GM21423 (cell line): ENCODE results near the gene KTN1.

Experiments
- ATAC-seq: cut with Tn5 transposase; IDR thresholded peaks from one replicate; pipeline ENCODE4 v1.9.1; 2021; ENCODE audit warnings: mild to moderate bottlenecking, moderate library complexity; ENCODE audit not compliant: unreplicated experiment

KTN1 gene

DNA sequence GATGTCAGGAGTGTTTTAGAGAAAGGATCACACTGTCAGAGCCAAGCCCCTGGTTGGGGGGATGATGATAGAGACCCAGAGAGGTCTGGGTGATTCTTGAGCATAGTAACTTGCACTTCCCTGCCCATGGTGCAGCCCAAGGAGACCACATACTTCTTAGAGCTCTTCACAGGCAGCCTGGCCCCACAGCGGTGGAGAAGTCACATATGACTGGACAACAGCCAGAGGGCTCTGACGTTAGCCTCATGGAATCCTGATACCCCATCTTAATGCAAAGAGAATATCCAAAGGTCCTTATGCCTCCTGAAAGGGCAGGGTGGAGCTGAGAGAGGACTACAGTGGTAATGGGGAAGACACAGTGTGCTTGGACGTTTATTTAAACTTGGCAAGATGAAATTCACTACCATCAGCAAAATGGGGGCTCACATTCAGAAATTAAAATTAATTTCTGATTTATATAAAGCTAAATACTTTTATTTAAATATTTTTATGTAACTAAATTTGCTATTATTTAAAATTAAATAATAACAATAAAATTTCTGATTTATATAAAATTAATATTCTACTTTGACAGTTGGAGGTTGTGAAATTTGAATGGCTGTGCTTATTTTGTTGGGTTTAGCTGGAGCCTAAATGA is 131.3 kb downstream of the KTN1 start:
- ATAC-seq = no peak

DNA sequence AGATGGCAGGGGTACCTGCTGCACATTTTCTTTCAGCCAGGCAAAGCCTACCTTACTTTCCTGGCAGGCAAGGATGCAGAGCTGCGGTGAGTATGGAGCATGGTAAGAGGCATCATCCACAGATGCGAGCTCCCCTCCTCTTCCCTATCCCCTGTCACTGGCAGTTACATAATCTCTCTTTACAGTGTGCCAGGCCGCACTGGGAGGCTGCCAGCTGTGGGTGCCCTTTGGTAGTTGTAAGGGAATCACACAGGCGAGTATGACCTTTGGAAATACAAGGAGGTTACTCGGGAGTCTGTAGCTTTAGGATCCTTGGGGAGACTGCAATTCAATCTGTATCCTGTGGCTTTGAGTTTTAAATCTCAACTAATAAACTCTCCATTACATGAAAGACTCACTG is 132.5 kb downstream of the KTN1 start:
- ATAC-seq = no peak

DNA sequence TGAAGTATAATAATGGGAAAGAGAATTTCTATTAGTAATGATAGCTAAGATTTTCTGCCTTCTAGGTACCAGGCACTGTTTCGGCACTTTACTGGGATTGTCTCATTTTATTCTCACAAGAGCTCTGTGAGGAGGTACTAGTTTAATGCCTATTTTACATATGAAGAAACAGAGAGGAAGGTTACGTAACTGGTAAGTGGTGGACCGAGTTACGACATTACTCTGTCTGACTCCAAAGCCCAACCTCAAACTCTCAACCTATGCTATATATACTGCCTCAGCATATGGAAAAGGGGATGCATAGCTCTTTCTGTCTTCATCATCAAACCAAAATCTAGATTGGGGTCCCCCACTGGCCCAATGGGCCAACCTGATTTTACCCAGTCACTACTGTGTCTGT is 133.5 kb downstream of the KTN1 start:
- no peak for ATAC-seq

DNA sequence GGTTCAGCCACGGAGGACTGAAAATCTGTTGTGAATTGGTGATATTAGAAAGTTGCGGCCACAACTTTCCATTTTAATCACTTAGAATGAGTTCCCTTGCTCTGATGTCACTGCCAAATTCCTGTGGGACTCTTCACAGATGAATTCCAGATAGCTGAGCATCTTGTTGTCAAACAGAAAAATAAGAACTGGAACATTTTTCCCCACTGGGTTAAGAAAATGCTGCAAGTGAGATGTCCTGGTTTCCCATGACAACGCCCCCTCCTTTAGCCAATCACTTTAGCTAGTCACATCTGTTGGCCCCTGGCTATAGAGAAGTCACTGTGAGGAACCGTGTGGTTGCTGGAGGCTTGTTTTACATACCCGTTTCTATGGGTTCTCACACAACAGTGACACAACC is 135.9 kb downstream of the KTN1 start:
- no peak for ATAC-seq

DNA sequence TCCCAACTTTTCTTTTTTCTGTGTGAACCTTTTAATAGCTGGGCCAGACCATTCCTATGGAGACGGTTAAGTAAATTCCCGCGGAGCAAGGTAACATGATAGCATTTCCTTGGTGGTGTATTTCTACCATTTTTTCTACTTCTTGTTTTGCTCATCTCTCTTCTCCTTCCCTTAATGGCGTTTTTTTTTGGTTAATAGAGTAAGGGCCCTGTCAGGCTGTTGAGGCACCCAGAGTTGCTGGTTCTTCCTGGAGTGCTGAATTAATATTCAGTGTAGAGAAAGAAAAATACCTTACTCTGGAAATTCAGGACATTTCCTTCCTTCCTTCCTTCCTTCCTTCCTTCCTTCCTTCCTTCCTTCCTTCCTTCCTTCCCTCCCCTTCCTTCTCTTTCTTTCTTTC is 137.6 kb downstream of the KTN1 start:
- no peak for ATAC-seq

DNA sequence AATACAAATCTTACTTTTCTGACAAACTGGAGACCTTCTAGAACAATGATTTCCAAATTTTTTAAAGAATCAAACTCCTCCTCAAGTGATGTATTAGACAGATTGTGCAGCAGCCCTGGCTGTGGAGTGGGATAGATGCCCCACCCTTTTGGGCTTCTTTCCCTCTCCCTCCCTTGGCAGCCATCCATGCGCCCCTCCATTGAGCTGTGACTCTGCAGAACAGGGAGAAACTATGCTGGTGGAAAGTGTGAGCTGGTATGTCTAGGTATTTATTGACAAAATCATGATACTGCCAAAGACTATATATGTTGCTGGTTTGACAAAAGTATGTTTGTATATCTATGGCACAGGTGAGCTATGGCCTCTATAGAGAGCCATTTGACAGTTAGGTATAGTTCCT is 138.5 kb downstream of the KTN1 start:
- no peak for ATAC-seq

DNA sequence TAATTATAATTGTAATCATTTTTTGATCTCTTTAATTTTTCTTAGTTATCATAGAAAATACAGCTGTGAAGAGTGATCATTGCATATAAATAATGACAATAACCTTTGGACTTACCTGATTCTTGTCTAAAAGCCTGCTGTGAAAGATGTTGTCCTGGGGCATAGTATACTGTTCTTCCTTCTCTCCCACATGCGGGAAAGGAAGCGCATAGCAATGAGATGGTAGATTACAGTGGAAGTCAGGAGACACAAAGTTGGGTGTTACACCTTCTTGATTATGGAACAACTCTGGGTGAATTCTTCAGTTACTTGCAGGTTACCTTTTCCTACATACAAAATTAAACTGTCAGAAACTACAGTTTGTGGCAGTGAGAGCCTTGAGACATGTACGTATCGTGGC is 140.8 kb downstream of the KTN1 start:
- ATAC-seq = no peak

DNA sequence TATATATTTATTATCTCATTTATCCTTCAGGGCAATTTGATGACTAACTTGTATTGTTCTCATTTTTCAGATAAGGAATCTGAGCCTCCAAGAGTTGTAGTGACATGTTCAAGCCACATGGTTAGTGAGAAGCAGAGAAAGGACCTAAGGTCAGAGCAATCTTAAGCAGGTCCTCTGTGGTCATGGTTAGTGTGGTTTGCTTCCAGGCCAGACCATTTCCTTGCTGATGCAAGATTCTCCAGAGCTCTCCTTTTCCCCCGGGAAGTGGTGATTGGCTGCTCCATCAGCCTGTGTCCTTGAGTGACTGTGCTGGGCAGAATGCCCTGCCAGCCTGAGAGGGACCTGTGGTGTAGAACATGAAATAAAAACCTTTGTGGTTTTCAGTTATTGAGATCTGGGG is 141.3 kb downstream of the KTN1 start:
- ATAC-seq = no peak

DNA sequence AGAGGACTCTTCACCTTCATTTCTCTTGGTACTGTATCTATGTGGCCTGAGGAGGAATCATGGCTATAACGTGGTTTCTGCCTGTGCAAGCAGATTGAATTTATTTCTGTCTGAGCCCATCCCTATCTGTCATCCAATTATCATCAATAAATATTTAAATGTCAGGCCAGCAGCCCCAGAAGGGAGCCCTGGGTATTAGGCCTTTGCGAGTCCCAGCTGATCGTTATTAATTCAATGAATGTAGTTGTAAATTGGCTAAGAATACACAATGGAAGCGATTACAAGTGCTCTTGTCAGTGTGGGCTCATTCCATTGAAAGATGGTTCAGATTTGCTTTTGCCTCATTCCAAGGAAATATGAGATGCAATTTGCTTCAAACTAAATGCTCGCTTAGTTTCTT is 142.0 kb downstream of the KTN1 start:
- ATAC-seq = no peak

DNA sequence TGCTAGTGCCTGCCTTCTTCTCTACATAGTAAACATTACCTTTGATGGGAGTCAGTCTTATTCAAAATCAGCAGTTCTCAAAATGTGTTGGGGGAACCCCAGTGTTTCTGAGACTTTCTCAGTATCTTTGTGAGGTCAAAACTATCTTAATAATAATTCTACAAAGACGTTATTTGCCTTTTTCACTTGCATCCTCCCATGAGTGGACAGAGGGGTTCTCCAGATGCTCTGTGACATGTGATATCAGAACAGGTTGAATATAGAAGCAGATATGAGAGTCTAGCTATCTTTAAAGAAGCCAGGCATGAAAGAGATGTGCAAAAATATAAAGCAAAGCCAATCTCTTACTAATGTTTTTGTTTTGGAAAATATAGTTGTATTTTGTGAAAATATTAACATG is 144.7 kb downstream of the KTN1 start:
- ATAC-seq = no peak

DNA sequence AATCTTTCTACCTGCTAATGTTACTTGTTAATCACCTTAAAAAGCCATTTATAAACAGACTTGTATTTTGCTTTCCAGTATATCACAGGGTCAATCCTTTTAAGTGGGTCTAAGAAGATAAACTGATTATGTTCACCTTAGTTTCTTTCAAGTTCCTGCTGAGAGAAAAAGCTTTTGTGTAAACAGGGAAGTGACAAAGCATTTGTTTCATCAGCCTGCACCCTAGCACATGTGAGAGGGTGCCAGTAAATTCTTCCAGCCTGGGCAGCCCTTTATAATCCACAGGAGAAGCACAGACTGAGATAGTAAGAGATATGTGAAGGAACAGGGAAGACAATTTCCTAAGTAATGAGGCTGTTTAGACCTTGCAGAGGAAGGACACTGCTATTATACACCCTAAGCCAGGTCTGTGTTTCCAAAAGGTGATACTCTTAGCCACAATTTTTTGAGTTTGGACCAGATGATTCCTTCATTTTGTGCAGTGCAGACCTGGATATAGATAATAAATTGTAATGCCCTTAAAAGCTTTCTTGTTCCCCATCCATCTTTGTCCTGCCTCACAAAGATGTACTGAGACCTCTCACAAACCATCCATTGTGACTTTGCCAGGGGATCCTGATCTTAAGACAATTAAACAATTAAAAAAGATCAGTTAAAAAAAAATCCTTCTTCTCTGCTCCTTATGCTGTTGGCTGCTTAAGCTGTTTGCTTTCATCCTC is 150.7 kb downstream of the KTN1 start:
- no peak for ATAC-seq

DNA sequence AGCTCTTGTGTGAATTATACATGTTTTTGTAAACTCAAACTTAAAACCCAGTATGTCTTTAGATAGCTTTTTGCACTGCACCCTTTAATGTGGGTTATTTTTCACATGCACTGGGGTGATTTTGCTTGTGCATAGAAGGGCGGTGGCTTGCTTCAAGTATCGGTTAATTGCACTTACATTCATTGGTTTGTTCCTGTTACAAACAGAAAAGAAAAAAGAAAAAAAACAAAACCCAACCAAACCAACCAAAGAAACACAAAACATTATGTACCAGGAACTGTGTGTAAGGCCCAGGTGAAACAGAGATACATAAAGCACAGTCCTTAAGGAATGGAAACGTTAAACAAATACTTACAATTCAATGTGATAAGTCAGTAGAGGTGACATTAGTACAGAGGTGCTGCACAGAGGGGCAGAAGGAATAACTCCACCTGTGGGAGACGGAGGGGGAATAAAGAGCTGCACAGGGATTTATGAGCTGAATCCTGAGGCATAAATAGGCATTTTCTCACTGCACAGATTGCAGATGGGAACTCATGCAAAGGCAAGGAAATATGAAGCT is 151.4 kb downstream of the KTN1 start:
- ATAC-seq = no peak

DNA sequence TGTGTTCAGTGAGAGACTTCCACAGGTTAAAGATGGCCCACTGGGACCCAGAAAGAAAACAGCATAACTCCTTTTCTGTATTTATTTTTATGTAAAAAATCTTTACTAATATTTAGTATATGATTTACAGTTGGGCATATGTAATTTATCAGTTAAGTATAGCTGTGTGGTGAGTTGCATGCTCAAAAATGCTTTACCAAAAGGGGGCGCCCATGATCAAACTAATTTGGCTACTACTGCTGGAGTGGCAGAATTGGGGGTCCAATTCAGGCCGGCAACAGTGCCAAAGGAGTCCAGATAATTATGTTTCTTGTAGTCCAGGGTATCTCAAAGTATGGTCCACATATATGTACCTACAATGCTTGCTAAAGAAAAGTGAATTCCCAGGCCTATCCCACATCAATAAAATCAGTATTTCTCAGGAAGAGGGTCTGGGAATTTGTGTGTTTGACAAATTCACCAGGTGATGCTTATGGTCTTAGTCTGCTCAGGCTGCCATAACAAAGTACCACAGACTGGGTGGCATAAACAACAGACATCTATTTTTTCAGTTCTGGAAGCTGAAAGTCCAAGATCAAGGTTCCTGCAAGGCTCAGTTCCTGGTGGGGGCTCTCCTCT is 152.0 kb downstream of the KTN1 start:
- no peak for ATAC-seq

DNA sequence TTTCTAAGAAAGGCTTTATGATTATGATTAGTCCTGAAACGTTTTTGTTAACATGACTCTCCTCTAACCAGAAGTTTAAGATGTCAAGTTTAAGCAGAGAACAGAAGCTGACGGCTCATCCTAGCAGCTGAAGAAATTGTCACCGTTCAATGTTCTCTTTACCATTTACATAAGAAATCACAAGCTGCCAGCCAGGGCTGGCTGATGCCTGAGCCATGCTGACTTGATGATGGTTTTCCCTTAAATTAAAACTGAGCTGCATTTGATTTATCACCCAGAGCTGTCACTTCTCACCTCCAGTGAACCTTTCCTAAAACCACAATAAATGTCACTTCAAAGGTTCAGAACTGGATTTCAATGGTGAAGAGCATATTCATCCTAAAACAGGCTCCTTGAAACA is 153.6 kb downstream of the KTN1 start:
- no peak for ATAC-seq
